H7 (cell line): ENCODE results near the gene HINT2. TPM values are rescaled to one million over a fixed set of nuclear protein-coding genes. Genes with fewer than 3 reads are reported as not detected.

Experiments used
- DNase-seq: peaks from one replicate; pipeline ENCODE4 v3.0.0; 2012
- H3K27me3 ChIP-seq: 2 replicates; pipeline ENCODE4 v1.6.0; 2011; ENCODE audit warnings: mild to moderate bottlenecking, low read length; ENCODE audit not compliant: control insufficient read depth, insufficient read depth
- H3K36me3 ChIP-seq: replicated peaks from 2 replicates; pipeline ENCODE4 v1.5.1; 2011; ENCODE audit warnings: low read length; ENCODE audit not compliant: control insufficient read depth, insufficient read depth
- H3K4me3 ChIP-seq: 2 replicates; pipeline ENCODE4 v1.5.1; 2011; ENCODE audit warnings: low read depth, mild to moderate bottlenecking, control low read depth, low read length, moderate library complexity; ENCODE audit not compliant: insufficient read depth
- total RNA-seq: library from RNA; depleted of rRNA; stranded (reverse); fragments of >200 nt; shearing (Covaris generic); gene quantifications from 2 replicates; pipeline ENCODE4 v1.2.3, GENCODE V29; 2014

Gene HINT2
- total RNA-seq, 1 experiment from 2014 or later, result 53.8 TPM

DNA sequence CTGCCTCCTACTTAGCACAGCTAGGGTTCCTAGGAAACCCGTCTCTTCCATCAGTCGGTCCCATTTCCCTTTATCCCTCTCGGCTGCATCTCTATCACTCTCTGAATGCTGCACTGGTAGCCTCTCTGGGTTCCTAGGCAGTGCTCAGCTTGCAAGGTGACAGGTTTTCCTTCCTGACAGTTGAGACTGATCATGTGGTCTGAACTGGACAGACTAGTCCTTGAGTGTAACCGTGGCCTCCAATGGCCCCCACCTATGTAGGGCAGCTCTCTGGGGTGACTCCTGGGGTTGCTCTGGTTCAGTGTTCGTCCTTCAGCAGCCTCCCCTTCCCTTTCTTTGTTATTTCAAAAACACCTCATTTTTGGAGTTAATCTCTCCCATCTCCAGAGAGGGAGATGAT lies 18.0 kb upstream of the HINT2 start:
- H3K4me3 ChIP-seq, result no peak overlapping the region
- no peak for DNase-seq
- H3K36me3 ChIP-seq, result no peaks in the 10 kb centered on the region; the same call in 1 of the 2 replicates
- no peaks in the 10 kb centered on the region; the same call in 1 of the 2 replicates for H3K27me3 ChIP-seq

DNA sequence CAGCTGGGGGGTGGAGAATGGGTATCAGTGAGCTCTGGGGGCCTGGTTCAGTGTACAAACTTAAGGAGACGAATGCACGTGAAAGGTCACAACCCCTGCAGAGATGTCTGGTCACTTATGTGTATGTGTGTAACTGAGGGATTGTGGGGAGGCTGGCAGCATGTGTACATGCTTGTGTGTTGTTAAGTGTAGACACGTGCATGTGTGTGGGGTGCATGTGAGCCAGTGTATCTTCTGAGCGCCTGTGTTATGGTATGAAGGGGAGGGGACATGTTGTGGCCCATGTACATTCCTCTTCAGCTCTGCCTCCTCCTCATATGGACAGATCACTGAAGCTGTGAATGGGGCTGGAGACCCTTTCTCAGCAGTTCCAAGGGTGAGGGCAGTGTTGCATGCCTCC lies 16.2 kb upstream of the HINT2 start:
- H3K27me3 ChIP-seq, result no peaks in the 10 kb centered on the region; the same call in 1 of the 2 replicates
- H3K36me3 ChIP-seq, result no peaks in the 10 kb centered on the region; the same call in 1 of the 2 replicates
- H3K4me3 ChIP-seq, result no peak overlapping the region
- DNase-seq, result no peak

DNA sequence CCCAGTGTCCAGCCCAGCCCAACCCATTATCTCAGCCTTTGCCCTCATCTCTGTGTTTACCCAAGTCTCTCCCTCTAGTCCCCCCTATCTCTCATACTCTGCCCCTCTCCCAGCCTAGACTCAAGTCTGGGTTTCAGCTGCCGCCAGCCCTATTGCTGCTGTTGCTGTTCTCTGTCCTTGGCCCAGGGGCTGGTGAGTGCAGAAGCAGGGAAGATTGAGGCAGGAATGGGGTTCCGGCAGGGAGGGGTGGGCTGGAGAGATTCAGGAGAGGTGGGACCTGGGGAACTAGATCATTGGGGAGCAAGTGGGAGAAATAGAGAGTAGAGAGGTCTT lies 14.9 kb upstream of the HINT2 start:
- Histone ChIP-seq H3K36me3 (no peaks in the 10 kb centered on the region), H3K4me3 (peak overlapping the region; percentile 67), H3K27me3 (no peaks in the 10 kb centered on the region; the same call in 1 of the 2 replicates)
- DNase-seq, result no peak

DNA sequence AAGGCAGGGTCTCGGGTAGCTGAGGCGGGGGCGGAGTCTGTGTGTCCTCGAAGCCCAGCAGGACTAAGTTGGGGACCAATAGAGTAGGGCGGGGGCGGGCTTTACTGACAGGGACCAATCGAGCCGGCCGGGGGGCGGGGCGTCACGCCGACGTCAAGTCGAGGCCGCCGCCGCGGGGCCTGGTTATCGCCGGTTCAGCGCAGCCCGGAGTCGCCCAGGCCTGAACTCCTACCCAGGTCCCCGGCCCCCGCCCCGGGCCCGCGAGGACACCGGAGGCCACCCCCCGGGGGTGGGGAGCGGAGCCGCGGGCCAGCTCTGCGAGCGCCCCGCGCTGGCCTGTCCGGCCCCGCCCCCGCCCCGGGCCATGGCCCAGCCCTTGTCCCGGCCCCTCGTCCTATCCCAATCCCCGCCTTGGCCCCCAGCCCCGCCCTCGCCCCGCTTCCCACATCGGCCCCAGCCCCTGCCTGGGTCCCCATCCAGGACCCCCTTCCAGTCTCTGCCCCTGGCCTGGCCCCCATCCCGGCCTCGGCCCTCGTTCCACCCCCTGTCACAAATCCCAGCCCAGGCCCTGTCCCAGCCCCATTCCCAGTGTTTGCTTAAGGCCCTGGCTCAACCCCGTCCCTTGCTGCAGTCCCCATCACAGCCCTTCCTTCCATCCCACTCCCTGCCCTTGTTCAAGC lies 14.4 kb upstream of the HINT2 start, which contains the start of gene TMEM8B:
Gene TMEM8B (plus strand): TSS at position 145 of the 680 bp plus-strand sequence. CDS start 220 bp downstream, at position 365.
- peak; percentile 98 for DNase-seq
- Histone ChIP-seq H3K27me3 (no peaks in the 10 kb centered on the region; the same call in 1 of the 2 replicates), H3K36me3 (no peaks in the 10 kb centered on the region), H3K4me3 (peak within 1 kb of the TSS; percentile 67)

DNA sequence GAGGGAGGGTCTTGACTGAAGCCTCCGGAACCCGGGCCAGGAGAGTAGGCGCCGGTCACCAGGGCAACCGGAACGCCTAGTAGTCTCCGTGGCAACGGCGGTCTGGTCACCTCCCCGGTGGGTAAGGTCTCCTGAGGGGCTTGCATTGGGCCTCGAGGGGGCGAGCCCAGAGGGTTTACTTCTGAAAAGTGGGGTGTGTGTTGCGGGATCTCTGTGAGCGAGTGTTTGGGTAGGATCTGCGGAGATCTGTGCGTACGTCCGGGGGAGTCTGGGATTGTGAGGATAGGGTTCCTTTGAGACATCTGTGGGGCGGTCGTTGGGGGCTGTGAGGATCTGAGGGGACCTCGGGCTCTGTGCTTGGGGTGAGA lies 13.9 kb upstream of the HINT2 start, which contains the start of gene FAM221B:
Gene FAM221B (minus strand): TSS at position 17 of the 368 bp plus-strand sequence. CDS start 2,571 bp downstream, outside the sequence.
- Histone ChIP-seq H3K36me3 (no peaks in the 10 kb centered on the region), H3K4me3 (peak within 1 kb of the TSS; percentile 67), H3K27me3 (no peaks in the 10 kb centered on the region; the same call in 1 of the 2 replicates)
- DNase-seq, result peak; percentile 85

DNA sequence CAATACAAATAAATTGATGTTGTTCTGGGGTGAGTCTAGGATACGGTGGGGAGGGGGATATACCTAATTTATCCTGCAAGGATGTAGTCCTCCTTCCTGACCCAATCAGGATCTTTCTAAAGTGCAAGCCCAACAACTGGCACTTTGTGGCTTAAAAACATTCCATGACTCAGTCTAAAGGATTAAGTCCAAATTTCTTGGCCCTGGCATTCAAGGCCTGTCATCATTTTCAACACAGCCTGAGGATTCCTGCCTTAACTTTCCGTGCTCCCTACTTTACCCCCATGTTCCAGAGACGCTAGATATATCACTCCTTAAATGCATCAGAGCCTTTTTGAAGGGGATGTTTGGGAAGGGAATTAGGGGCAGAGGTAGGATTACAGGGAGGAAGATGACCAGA lies 12.6 kb upstream of the HINT2 start:
- H3K36me3 ChIP-seq, result no peaks in the 10 kb centered on the region
- no peaks in the 10 kb centered on the region; the same call in 1 of the 2 replicates for H3K27me3 ChIP-seq
- no peak for DNase-seq
- H3K4me3 ChIP-seq, result no peak overlapping the region

DNA sequence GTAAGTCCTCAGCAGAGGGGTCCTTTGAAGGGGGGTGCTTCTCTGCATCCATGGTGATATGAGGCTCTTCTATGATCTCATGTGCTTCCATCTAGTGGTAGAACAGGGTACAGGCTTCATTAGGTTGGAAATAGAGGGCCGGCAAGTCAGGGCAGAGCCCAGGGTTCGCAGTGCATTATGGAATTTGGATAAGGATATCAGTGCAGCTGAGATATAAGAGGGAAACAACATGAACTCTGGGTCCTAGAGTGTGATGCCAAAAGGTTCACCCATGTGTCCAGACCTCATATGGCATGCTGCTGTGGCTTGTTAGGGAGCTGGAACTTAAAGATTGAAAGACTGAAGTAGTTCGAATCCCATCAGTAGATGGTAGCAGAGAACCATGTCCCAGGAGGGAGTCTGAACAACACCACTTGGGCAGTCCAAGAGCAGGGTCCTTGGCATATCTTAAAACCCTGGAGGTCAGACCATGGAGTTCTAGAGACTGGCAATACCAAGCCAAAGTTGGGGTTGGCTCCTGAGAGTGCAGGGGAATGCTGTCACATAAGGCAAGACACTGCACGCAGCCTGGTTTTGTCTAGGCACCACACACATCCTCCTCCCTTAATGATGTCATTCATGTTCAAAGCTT lies 11.3 kb upstream of the HINT2 start:
- DNase-seq, result peak; percentile 73

DNA sequence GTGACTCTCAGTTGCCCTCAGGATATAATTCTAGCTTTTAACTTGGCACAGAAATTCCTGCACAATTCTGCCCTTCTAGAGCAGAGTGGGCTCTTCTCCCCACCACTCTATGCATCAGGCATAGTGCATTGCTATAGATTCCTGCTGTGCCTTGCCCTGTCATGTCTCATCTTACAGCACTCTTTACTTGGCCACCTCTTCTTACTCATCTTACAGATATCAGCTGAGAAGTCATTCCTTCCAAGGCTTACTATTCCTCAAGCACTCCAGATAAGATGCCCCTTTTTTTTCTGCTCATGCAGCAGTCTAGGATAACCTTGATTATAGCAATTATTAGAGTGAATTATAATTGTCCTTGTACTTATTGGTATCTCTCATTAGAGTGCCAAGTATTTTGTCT lies 8.1 kb upstream of the HINT2 start:
- Histone ChIP-seq H3K4me3 (no peak overlapping the region), H3K36me3 (no peaks in the 10 kb centered on the region), H3K27me3 (no peaks in the 10 kb centered on the region; the same call in 1 of the 2 replicates)
- no peak for DNase-seq

More for the DNA sequence above, 11.3 kb upstream of the HINT2 start:
- no peak overlapping the region for H3K4me3 ChIP-seq
- no peaks in the 10 kb centered on the region for H3K36me3 ChIP-seq
- H3K27me3 ChIP-seq, result no peaks in the 10 kb centered on the region; the same call in 1 of the 2 replicates

DNA sequence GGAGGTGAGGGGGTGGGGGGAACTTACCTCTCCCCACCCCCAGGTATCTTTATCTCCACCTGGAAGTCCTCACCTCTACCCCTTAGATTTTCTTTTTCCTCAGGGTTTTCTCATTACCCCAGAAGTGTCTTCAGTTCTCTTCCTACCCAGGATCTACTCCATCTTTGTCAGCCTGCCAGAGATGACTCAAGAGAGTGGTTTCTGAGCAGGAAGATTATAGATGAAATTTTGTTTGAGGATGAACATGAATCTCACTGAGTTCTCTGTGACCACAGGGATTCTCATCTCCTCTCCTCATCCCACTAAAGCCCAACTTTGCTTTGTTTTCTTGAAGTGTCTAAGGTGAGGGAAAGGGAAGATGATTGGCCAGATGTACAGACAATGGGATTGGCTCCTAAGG lies 5.2 kb upstream of the HINT2 start:
- H3K27me3 ChIP-seq, result no peaks in the 10 kb centered on the region; the same call in 1 of the 2 replicates
- no peak for DNase-seq

DNA sequence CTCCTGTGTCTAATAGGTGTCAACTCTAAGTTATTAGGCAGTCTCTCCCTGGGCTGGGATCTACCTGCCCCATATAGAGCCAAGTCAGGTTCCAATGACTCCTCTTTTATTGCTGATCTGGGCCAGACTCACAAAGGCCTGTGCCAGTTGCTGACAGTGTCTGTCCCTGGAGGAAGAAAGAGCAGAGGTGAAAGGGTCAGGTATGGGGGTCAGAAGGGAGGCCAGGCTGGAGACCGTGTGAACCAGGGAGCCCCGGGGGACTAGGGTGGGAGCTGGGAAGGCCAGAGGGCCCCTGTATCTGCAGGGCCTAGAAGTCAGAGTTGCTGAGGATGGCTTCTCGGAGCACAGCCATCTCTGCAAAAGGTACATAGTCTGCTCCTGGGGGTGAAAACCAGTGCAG lies 3.5 kb upstream of the HINT2 start:
- Histone ChIP-seq H3K4me3 (no peak overlapping the region), H3K36me3 (no peaks in the 10 kb centered on the region), H3K27me3 (no peaks in the 10 kb centered on the region; the same call in 1 of the 2 replicates)
- DNase-seq, result no peak

More for the DNA sequence above, 5.2 kb upstream of the HINT2 start:
- Histone ChIP-seq H3K36me3 (no peaks in the 10 kb centered on the region), H3K4me3 (no peak overlapping the region)

DNA sequence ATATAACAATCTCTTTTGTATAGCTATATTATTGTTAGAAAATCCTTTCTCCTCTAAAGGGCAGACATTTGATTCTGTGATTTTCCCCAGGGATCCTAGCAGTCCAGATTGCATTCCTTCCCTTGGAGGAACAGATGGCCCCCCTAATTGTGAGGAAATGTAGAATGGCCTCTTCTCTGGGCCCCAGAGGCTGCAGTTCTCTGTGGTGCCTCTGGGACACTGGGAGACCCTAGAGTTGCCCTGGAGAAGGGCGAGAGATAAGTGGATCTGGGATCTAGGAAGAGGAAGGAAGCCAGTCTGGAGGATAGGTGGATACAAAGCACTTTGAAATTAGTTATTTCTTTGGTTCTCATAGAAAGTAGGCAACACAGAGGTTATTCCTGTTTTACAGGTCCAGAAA lies 1.9 kb upstream of the HINT2 start:
- H3K27me3 ChIP-seq, result no peaks in the 10 kb centered on the region; the same call in 1 of the 2 replicates
- H3K4me3 ChIP-seq, result no peak overlapping the region
- peak; percentile 79 for DNase-seq
- no peaks in the 10 kb centered on the region for H3K36me3 ChIP-seq

DNA sequence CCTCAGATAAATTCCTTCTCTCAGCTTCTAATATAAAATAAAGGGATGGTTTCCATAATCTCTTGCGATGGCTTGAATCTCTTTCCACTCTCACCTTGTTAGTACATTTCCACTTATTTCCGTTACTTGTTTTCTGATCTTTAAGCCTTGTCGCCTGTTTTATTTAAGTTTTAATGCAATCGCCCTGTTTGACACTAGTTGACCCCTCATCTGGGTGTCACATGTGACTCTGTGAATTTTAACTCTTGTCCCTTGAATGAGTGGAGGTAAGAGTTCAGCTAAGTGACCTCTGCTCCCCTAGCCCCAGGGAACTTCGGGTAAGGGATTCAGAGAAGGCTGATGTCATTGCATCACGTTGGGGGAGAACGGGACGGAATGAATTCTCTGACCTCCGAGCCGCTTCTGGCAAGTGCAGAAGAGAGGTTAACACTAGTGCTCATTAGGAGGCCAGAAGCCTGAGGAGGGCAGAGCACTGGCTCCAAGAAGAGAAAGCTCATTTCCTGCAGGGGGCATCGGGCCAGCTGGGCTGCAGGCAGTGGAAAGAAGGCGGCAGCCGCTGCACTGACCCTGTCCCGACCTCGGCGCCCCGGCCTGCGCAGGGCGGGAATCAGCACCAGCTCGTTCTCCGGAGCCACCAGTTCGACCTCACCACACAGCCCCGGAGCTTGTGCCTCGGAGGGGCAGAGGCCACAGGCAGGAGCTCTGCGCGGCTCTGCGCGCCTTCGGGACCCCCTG lies 569 bp downstream of the HINT2 start:
- DNase-seq, result peak; percentile 85
- peak overlapping the region; percentile 98 for H3K4me3 ChIP-seq
- H3K36me3 ChIP-seq, result peaks cover under 1% of the 10 kb centered on the region; the same call in 1 of the 2 replicates
- peaks cover 2% of the 10 kb centered on the region; the same call in 1 of the 2 replicates for H3K27me3 ChIP-seq

DNA sequence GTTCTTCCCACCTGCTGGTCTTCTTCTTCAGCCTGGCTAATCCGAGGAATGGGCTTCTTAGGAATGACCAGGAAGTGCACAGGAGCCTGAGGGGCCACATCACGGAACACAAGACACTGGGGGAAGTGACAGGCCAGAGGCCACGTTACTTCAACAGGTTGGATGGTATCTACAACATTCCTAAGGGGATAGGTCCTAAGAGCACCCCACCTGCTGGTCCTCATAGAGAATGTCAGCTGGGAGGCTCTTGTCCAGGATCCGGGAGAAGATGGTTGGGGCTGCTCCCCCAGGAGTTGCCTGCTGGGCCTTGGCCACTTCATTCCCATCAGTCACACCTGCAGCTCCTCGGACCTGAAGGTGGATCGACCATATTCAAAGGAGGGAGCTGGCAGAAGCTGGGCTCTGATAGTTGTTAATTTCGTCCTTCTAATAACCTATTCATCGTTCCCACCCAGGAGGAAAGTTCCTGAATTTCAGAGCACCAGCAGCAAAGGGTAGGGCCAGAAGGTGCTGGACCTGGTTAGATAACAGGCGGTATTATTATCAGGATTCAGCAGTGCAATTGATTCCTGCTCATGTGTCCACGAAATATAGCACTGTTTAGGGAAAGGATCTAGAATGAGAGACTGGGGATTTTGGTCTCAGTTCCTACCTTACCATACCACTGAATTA lies 1.3 kb downstream of the HINT2 start:
- no peak overlapping the region for H3K4me3 ChIP-seq
- DNase-seq, result peak; percentile 72
- peaks cover 2% of the 10 kb centered on the region for H3K36me3 ChIP-seq
- peaks cover 2% of the 10 kb centered on the region; the same call in 1 of the 2 replicates for H3K27me3 ChIP-seq

DNA sequence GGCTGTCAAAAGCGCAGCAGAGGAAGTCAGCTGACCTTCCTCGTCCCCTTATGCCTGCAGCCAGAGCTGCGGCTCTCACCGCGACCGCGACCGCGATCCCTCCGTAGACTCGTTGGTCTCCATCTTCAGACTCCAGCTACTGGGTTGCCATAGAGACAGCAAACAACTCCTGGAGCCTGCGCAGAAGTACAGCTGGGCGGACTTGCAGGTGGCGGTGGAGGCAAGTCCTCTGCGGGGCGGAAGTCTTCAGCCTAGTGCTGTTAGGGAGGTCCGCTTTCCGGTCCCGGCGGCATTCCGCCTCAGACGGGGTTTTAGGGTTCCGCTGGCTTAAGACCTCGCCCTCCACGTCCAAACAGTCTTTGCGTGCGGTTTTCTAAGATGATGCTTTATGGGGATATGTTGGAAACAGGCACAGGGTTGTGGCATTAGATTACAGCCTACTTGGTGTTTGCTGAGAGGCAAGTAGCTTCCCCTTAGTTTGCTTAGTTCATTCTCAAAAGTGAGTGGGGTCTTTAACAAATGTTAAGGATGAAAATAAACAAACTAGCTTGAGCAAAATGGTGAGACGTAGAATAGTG lies 2.7 kb downstream of the HINT2 start, which contains the start of gene SPAG8:
Gene SPAG8 (minus strand): TSS at position 238 of the 578 bp plus-strand sequence. CDS start 115 bp downstream, at position 123.
- peak within 1 kb of the TSS; percentile 37 for H3K4me3 ChIP-seq
- H3K36me3 ChIP-seq, result peaks cover 2% of the 10 kb centered on the region
- H3K27me3 ChIP-seq, result peaks cover 2% of the 10 kb centered on the region; the same call in 1 of the 2 replicates
- peak; percentile 95 for DNase-seq
